NCI-H345 treated with DMSO at 0.1 percent for 48 hours (cell line): ENCODE results near the gene TUBB1.

Experiments used
- DNase-seq: peaks from one replicate; lab custom pipeline; 2025; ENCODE audit not compliant: unreplicated experiment; lab: John Stamatoyannopoulos, UW

The TUBB1 gene

DNA sequence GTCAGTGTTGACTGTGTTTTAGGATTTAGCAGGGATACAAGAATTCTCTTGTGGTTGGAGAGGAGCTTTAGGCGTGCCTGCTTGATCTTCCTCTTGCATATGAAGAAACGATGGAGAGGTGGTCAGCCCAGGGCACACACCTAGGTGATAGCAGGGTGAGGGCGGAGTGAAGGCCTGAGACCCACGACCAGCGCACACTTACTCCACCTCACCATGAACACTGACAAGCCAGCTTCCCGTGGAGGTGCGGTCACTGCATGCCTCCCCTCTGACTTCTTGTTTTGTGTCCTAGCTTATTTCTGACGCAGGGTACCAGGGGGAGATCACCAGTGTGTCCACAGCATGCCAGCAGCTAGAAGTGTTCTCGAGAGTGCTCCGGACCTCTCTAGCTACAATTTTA lies 30.0 kb upstream of the TUBB1 start:
- DNase-seq: no peak

DNA sequence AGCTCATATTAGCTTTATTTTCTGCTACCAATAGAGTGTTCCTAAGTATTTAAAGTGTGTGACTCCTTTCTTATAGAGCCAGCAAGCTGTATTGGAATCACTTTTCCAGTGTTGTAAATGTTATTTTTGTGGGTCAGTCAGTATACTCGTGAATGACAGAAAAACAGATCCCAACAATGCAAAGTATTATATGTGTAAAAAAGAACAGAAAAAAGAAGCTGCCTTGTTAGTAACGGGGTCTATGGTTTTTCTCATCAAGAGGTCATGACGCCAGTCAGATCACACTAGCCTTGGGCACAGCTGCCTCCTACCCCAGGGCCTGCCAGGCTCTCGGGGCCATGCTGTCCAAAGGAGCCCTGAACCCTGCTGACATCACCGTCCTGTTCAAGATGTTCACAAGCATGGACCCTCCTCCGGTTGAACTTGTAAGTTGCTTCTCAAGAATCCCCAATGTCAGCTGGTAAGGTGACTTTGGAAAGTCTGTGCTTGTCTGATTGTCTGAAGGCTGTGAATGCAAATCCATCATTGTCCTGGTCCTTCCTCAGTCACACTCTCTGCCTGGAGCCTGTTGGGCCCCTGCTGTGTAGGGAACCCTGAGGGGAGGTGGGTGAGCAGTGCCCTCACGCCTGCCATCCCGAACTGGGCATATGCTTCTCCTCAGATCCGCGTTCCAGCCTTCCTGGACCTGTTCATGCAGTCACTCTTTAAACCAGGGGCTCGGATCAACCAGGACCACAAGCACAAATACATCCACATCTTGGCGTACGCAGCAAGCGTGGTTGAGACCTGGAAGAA lies 28.4 kb upstream of the TUBB1 start:
- no peak for DNase-seq

DNA sequence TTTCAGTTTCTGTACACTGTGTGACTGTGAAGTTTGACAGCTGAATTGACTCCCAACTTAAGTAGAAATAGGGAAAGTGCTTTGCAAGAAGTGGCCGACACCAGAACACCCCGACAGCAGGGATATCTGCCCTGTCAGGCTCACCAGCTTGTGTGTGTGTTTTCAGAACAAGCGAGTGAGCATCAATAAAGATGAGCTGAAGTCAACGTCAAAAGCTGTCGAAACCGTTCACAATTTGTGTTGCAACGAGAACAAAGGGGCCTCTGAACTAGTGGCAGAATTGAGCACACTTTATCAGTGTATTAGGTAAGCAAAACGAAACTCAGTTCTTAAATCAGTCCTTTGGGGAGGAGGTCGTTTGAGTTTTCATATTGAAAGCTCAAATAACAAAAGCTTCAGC lies 27.5 kb upstream of the TUBB1 start:
- no peak for DNase-seq

GRCh38 chr20:58992911-58993310 lies 26.3 kb upstream of the TUBB1 start:
- DNase-seq: no peak

DNA sequence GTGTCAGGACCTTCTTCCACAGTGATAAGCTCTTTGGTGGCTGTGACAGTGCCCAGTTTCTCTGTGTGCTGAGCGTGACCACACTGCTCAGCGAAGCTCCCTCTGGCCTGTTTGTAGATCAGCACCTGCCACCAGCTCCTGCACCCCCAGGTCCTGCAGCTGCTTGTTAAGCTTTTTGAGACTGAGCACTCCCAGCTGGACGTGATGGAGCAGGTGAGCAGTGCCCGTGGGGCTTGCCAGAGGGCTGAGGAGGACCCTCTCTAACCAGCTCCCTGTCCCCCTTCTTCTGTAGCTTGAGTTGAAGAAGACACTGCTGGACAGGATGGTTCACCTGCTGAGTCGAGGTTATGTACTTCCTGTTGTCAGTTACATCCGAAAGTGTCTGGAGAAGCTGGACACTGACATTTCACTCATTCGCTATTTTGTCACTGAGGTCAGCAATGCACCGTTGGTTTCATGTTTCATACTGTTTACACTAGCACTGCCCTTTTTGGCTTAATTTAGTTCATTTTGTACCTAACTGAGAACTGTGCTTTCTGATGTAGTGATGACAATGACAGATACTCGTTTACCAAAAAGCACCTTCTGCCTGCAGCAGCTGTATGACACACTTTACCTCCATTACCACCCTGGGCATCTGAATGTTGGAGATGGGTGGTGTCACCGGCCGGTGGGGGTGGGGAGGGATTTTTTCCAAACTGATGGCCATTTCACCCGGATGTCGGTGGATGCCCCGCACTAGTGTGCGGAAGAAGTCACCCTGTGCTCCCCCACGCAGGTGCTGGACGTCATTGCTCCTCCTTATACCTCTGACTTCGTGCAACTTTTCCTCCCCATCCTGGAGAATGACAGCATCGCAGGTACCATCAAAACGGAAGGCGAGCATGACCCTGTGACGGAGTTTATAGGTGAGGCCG lies 25.6 kb upstream of the TUBB1 start:
- DNase-seq: no peak

DNA sequence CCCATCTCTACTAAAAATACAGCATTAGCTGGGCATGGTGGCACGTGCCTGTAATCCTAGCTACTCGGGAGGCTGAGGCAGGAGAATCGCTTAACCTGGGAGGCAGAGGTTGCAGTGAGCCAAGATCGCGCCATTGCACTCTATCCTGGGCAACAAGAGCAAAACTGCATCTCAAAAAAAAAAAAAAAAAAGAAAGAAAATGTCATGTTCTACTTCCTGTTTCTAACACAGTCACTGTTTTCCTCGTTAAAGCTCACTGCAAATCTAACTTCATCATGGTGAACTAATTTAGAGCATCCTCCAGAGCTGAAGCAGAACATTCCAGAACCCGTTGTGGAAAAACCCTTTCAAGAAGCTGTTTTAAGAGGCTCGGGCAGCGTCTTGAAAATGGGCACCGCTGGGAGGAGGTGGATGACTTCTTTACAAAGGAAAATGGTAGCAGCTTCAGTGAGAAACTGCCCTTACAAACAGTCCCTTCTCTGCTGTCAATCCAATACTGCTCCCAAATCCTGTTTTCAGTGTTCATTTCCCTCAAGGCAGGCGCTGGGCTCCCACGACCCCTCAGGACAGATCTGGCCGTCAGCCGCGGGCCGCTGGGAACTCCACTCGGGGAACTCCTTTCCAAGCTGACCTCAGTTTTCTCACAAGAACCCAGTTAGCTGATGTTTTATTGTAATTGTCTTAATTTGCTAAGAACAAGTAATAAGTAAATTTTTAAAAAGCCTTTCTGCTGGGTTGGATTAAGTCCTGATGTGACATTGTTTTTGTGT lies 24.7 kb upstream of the TUBB1 start:
- no peak for DNase-seq

- DNase-seq: no peak
These were observed 23.6 kb upstream of the TUBB1 start for GRCh38 chr20:58995461-58996225.

GRCh38 chr20:58996226-58996611 lies 23.0 kb upstream of the TUBB1 start:
- DNase-seq: no peak

- no peak for DNase-seq
These were observed 22.0 kb upstream of the TUBB1 start for GRCh38 chr20:58997141-58997770.

DNA sequence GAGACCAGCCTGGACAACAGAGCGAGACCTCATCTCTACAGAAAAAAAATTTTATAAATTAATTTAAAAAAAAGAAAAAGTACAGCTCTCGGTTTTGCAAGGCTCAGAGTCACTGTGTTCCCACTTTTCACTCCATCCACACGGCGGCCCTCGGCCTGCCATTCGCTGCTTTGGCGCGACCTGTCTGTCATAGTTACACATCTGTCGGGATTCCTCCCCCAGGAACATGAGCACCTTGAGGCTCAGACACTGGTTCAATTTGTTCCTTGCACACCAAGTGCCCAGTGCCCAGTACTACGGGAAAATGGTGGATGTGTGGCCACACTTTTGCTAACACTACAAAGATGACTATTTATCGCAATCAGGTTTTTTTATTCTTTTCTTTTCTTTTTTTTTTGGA lies 20.6 kb upstream of the TUBB1 start:
- DNase-seq: no peak

- no peak for DNase-seq
These were observed 18.9 kb upstream of the TUBB1 start for GRCh38 chr20:59000326-59000725.

- DNase-seq: no peak
These were observed 18.2 kb upstream of the TUBB1 start for GRCh38 chr20:59001068-59001448.

DNA sequence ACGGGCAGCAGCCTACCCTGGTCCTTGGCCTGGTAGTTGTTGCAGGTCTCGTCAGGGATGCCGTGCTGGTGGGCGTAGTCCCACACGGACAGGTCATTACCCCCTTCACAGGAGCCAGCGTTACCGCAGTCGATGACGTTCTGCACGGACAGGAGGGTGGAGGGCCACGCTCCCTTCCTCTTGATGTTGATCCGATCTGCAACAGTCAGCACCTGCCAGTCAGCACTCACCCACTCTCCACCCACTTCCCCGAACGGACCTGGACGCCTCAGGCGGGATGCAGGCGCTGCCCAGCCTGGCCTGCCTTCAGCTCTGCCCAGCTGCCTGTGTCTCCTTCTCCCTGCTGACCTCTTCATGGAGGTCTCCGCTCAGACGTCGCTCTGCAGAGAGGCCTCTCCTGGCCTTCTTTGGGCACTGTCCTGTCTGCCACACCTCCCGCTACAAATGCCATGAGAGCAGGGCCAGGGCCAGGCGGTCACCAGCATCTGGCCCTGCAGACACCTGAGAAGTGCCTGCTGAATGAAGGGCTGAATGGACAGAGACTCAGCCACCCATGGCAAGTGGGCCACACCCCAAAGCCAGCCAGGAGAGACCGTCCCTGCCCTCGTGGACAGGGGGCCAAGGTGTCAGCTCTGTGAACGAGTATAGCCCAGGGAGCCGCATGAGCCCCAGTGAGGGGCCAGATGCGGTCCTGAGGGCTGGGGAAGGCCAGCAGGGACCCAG lies 17.6 kb upstream of the TUBB1 start:
- DNase-seq: no peak

- DNase-seq: no peak
These were observed 16.8 kb upstream of the TUBB1 start for GRCh38 chr20:59002388-59002787.

- no peak for DNase-seq
These were observed 16.3 kb upstream of the TUBB1 start for GRCh38 chr20:59002874-59003399.

DNA sequence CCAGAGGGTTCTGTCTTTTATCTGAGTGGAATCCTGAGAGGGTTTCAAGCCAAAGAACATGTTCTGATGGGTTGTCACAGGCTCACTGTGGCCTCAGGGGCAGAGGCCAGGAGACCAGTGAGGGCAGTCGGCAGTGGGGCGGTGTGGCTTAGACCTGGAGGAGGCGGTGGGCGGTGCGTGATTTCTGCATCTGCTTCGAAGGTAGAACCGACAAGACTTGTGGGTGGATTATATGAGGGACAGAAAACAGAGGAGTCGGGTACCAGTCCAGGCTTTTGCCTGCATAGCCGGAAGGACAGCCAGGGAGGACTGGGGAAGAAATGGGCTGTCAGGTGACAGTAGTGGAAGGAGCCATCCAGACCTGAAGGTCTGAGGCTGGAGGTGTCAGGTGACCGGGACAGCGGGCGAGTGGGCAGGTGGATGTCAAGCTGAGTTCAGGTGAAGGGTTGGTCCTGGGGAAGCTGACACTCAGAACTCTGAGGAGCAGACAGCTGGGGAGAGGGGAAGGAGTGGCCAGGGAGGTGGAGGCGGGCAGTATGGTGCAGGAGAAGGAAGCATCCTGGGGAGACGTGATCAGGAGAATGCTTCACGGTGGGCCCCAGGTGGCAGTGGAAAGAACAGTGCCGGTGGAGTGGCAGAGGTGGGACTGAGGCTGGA lies 15.3 kb upstream of the TUBB1 start:
- DNase-seq: no peak

- no peak for DNase-seq
These were observed 14.8 kb upstream of the TUBB1 start for GRCh38 chr20:59004493-59004762.

- no peak for DNase-seq
These were observed 14.3 kb upstream of the TUBB1 start for GRCh38 chr20:59004763-59005522.
